ENCODE measurements around the gene USP54.

DNA sequence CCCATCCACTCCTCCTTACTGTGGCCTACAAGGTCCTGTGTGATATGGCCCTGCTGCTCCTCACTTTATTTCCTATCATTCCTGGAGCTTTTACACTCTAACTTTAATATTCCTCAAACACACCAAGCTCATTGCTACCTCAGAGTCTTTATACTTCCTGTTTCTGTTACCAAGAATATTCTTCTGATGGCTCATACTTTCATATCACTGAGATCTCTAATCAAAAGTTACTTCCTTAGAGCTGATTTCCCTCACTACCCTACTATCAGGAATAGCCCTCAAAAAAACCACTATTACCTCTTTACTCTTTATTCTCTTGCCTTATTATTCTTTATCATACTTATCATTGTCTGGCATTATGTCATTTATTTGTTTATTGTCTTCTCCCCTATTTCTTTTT lies 89.5 kb downstream of the USP54 start:
- TF ChIP-seq CTCF (conservative IDR thresholded peaks at IDR 0.05; ENCODE audit: low read depth in 2 of 2) (no peak), REST (IDR thresholded peaks at IDR 0.05; ENCODE audit: unreplicated experiment) (no peak), EZH2 (IDR thresholded peaks at IDR 0.05; ENCODE audit: low read depth, unreplicated experiment) (no peak), POLR2AphosphoS5 (IDR thresholded peaks at IDR 0.05; ENCODE audit: low read depth) (no peak), JUNB (IDR thresholded peaks at IDR 0.05; ENCODE audit: unreplicated experiment) (no peak), ZNF114 (CRISPR knock-in tag; IDR thresholded peaks at IDR 0.05) (no peak), EZH2phosphoT487 (IDR thresholded peaks at IDR 0.05; ENCODE audit: unreplicated experiment) (no peak), CREB1 (CRISPR knock-in tag; IDR thresholded peaks at IDR 0.05; ENCODE audit: low read depth) (no peak), STAT1 (IDR thresholded peaks at IDR 0.05; ENCODE audit: unreplicated experiment) (no peak), ZNF331 (CRISPR knock-in tag; IDR thresholded peaks at IDR 0.05; ENCODE audit: low read depth) (no peak), NANOG (IDR thresholded peaks at IDR 0.05; ENCODE audit: borderline replicate concordance) (no peak)
- TF ChIP-seq, protein P1, sequence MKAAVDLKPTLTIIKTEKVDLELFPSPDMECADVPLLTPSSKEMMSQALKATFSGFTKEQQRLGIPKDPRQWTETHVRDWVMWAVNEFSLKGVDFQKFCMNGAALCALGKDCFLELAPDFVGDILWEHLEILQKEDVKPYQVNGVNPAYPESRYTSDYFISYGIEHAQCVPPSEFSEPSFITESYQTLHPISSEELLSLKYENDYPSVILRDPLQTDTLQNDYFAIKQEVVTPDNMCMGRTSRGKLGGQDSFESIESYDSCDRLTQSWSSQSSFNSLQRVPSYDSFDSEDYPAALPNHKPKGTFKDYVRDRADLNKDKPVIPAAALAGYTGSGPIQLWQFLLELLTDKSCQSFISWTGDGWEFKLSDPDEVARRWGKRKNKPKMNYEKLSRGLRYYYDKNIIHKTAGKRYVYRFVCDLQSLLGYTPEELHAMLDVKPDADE (IDR thresholded peaks at IDR 0.05), result no peak

All from GM23338 (cell line).